Measurements from ENCODE around the gene NELFCD. TPM values are rescaled to one million over a fixed set of nuclear protein-coding genes. Genes with fewer than 3 reads are reported as not detected.

NELFCD gene
- total RNA-seq, 1 donor from 2014 or later, result 37.6 TPM

GRCh38 chr20:59031564-59032022 lies 50.5 kb downstream of the NELFCD start:
- H3K4me1 Mint-ChIP-seq (ENCODE audit: low read depth), result peaks cover 54% of the 10 kb centered on the region
- no peak for TF ChIP-seq CTCF (IDR thresholded peaks at IDR 0.05)
- H3K27me3 Mint-ChIP-seq (ENCODE audit: low read depth), result no peaks in the 10 kb centered on the region
- no peaks in the 10 kb centered on the region for H3K9me3 Mint-ChIP-seq (ENCODE audit: low read depth)
- H3K4me3 Mint-ChIP-seq (ENCODE audit: unreplicated experiment), result peak overlapping the region; percentile 88
- DNase-seq (ENCODE audit: low spot score), result no peak
- peak overlapping the region; percentile 88 for H3K27ac Mint-ChIP-seq (ENCODE audit: unreplicated experiment)
- peaks cover 21% of the 10 kb centered on the region for H3K36me3 Mint-ChIP-seq (ENCODE audit: low read depth)

- no peaks in the 10 kb centered on the region for H3K9me3 Mint-ChIP-seq (ENCODE audit: low read depth)
- TF ChIP-seq CTCF (IDR thresholded peaks at IDR 0.05), result no peak
- peak; percentile 98 for DNase-seq (ENCODE audit: low spot score)
- peak within 1 kb of the TSS; percentile 88 for H3K27ac Mint-ChIP-seq (ENCODE audit: unreplicated experiment)
- H3K27me3 Mint-ChIP-seq (ENCODE audit: low read depth), result no peaks in the 10 kb centered on the region
- H3K4me3 Mint-ChIP-seq (ENCODE audit: unreplicated experiment), result peak within 1 kb of the TSS; percentile 88
- H3K4me1 Mint-ChIP-seq (ENCODE audit: low read depth), result peaks cover 49% of the 10 kb centered on the region
- H3K36me3 Mint-ChIP-seq (ENCODE audit: low read depth), result peaks cover 22% of the 10 kb centered on the region
Observed at GRCh38 chr20:59032023-59032712, 51.1 kb downstream of the NELFCD start, which contains the start of gene ATP5F1E. ATP5F1E (minus strand) TSS chr20:59032335; CDS start chr20:59032251, 84 bp downstream.

- Mint-ChIP-seq H3K4me3 (ENCODE audit: unreplicated experiment) (peak overlapping the region; percentile 88), H3K27me3 (ENCODE audit: low read depth) (no peaks in the 10 kb centered on the region), H3K27ac (ENCODE audit: unreplicated experiment) (peak overlapping the region; percentile 84), H3K9me3 (ENCODE audit: low read depth) (no peaks in the 10 kb centered on the region), H3K4me1 (ENCODE audit: low read depth) (peaks cover 43% of the 10 kb centered on the region), H3K36me3 (ENCODE audit: low read depth) (peaks cover 25% of the 10 kb centered on the region)
- peak; percentile 60 for TF ChIP-seq CTCF (IDR thresholded peaks at IDR 0.05)
- DNase-seq (ENCODE audit: low spot score), result no peak
Observed at GRCh38 chr20:59032713-59033059, 51.6 kb downstream of the NELFCD start.

GRCh38 chr20:59033093-59033492 lies 52.0 kb downstream of the NELFCD start:
- Mint-ChIP-seq H3K36me3 (ENCODE audit: low read depth) (peaks cover 25% of the 10 kb centered on the region), H3K27ac (ENCODE audit: unreplicated experiment) (peak overlapping the region; percentile 84), H3K9me3 (ENCODE audit: low read depth) (no peaks in the 10 kb centered on the region), H3K4me1 (ENCODE audit: low read depth) (peaks cover 39% of the 10 kb centered on the region), H3K4me3 (ENCODE audit: unreplicated experiment) (peak overlapping the region; percentile 88), H3K27me3 (ENCODE audit: low read depth) (no peaks in the 10 kb centered on the region)
- no peak for DNase-seq (ENCODE audit: low spot score)
- TF ChIP-seq CTCF (IDR thresholded peaks at IDR 0.05), result no peak

GRCh38 chr20:59033616-59034165 lies 52.6 kb downstream of the NELFCD start:
- no peak overlapping the region for H3K4me3 Mint-ChIP-seq (ENCODE audit: unreplicated experiment)

More at GRCh38 chr20:59033616-59034165, 52.6 kb downstream of the NELFCD start:
- TF ChIP-seq CTCF (IDR thresholded peaks at IDR 0.05), result no peak
- Mint-ChIP-seq H3K27me3 (ENCODE audit: low read depth) (no peaks in the 10 kb centered on the region), H3K27ac (ENCODE audit: unreplicated experiment) (no peak overlapping the region), H3K9me3 (ENCODE audit: low read depth) (no peaks in the 10 kb centered on the region), H3K4me1 (ENCODE audit: low read depth) (peaks cover 33% of the 10 kb centered on the region), H3K36me3 (ENCODE audit: low read depth) (peaks cover 22% of the 10 kb centered on the region)
- DNase-seq (ENCODE audit: low spot score), result no peak

Data from chondrocyte (in vitro differentiated cells).